Keratinocyte (primary cell): ENCODE results near the gene RETREG2. TPM values are rescaled to one million over a fixed set of nuclear protein-coding genes. Genes with fewer than 3 reads are reported as not detected.

ENCODE experiments used
- DNase-seq: peaks from one replicate; pipeline ENCODE4 v3.0.0-alpha.2; 2011; ENCODE audit warnings: low read depth, missing footprints, low spot score
- FAIRE-seq: peaks from 2 replicates; lab custom pipeline; 2011; peaks lifted over from hg19 to GRCh38; lab: Jason Lieb, UNC
- H2AFZ ChIP-seq: 2 replicates; pipeline ENCODE4 v1.6.0; 2012; ENCODE audit warnings: low read length, control low read depth, inconsistent platforms; ENCODE audit not compliant: control insufficient read depth
- H3K27ac ChIP-seq: 2 replicates; pipeline ENCODE4 v1.5.1; 2011; ENCODE audit warnings: low read length; ENCODE audit not compliant: control insufficient read depth, insufficient read depth
- H3K27me3 ChIP-seq: 3 replicates; pipeline ENCODE4 v1.6.0; 2011; ENCODE audit warnings: low read length; ENCODE audit not compliant: control insufficient read depth, insufficient read depth; ENCODE audit errors: extremely low read depth
- H3K36me3 ChIP-seq, 2 experiments: 2 replicates in 1 of 2; 3 replicates in 1 of 2; pipeline ENCODE4 v1.5.1; 2011; ENCODE audit warnings: low read length in 2 of 2, mild to moderate bottlenecking in 1 of 2; ENCODE audit not compliant: control insufficient read depth in 2 of 2, insufficient read depth in 2 of 2; ENCODE audit errors: extremely low read depth in 1 of 2
- H3K4me1 ChIP-seq: 3 replicates; pipeline ENCODE4 v1.5.1; 2011; ENCODE audit warnings: low read length; ENCODE audit not compliant: control insufficient read depth, insufficient read depth; ENCODE audit errors: extremely low read depth
- H3K4me2 ChIP-seq: 3 replicates; pipeline ENCODE4 v1.6.0; 2011; ENCODE audit warnings: low read depth, low read length; ENCODE audit not compliant: control insufficient read depth, insufficient read depth; ENCODE audit errors: extremely low read depth
- H3K4me3 ChIP-seq, 3 experiments: fragments of 200-600 bp in 1 of 3; sonication (generic) in 1 of 3; 2 replicates in 2 of 3; 3 replicates in 1 of 3; pipeline ENCODE4 v1.5.1; 2011 to 2016; ENCODE audit warnings: low read length in 3 of 3, mild to moderate bottlenecking in 3 of 3, control low read depth in 2 of 3, inconsistent platforms in 1 of 3, low read depth in 1 of 3, mixed read lengths in 1 of 3, mixed run types in 1 of 3, moderate library complexity in 1 of 3; ENCODE audit not compliant: control insufficient read depth in 2 of 3, insufficient read depth in 2 of 3; ENCODE audit errors: extremely low read depth in 1 of 3
- H3K79me2 ChIP-seq: 2 replicates; pipeline ENCODE4 v1.6.0; 2012; ENCODE audit warnings: low read length; ENCODE audit not compliant: control insufficient read depth, insufficient read depth
- H3K9ac ChIP-seq: 3 replicates; pipeline ENCODE4 v1.6.0; 2011; ENCODE audit warnings: low read length; ENCODE audit not compliant: control insufficient read depth, insufficient read depth; ENCODE audit errors: extremely low read depth
- H3K9me1 ChIP-seq: 3 replicates; pipeline ENCODE4 v1.6.0; 2011; ENCODE audit warnings: low read length; ENCODE audit not compliant: control insufficient read depth, insufficient read depth; ENCODE audit errors: extremely low read depth
- H3K9me3 ChIP-seq: 2 replicates; pipeline ENCODE4 v1.5.1; 2012; ENCODE audit warnings: low read depth, low read length; ENCODE audit not compliant: control insufficient read depth
- H4K20me1 ChIP-seq: 3 replicates; pipeline ENCODE4 v1.6.0; 2011; ENCODE audit warnings: low read length; ENCODE audit not compliant: control insufficient read depth, insufficient read depth; ENCODE audit errors: extremely low read depth
- EZH2 ChIP-seq: IDR thresholded peaks from one replicate; pipeline ENCODE4 v1.6.1; 2012; ENCODE audit warnings: inconsistent platforms, mild to moderate bottlenecking, low read length, moderate library complexity
- dilution Hi-C: fragments of 300-500 bp; cut with MboI; formaldehyde crosslinking; loops from one replicate; pipeline ENCODE4 v1.7.0; 2020; ENCODE audit warnings: low sequenced_read_pairs; ENCODE audit not compliant: extremely low pct_ligation_motif_present
- polyA plus RNA-seq, 5 experiments: library from polyadenylated mRNA; depleted of rRNA in 3 of 5; stranded (reverse) in 3 of 5; stranded (forward) in 1 of 5; unstranded in 1 of 5; fragments of >200 nt; gene quantifications; 1 replicate in 1 of 5; 2 replicates in 3 of 5; 3 replicates in 1 of 5; pipeline versions ENCODE4 v1.2.1 to v1.2.3, GENCODE V29; 2011 to 2012; ENCODE audit warnings: missing spikeins in 2 of 5, low read depth in 1 of 5, low replicate concordance in 1 of 5
- TF ChIP-seq, protein P1 (sequence below), 3 experiments: IDR thresholded peaks in 1 of 3; conservative IDR thresholded peaks in 1 of 3; optimal IDR thresholded peaks in 1 of 3; 2 replicates in 2 of 3; 3 replicates in 1 of 3; pipeline versions ENCODE3 to v1.5.1; 2011; ENCODE audit warnings: low read length in 3 of 3, mild to moderate bottlenecking in 3 of 3, moderate library complexity in 2 of 3, control low read depth in 1 of 3, inconsistent platforms in 1 of 3; ENCODE audit not compliant: insufficient read depth in 2 of 3; ENCODE audit errors: extremely low read depth in 1 of 3

RETREG2 gene
- polyA plus RNA-seq, 1 donor (not counting 4 experiments of a cell fraction or from before 2014, with no cell fraction given): 45.8 TPM

GRCh38 chr2:219184121-219184520, 6.0 kb downstream of the RETREG2 start:
- Histone ChIP-seq H3K27ac (no peak overlapping the region), H3K9me1 (peaks cover 2% of the 10 kb centered on the region), H3K9me3 (no peaks in the 10 kb centered on the region), H3K4me2 (no peak overlapping the region), H3K4me1 (peaks cover 3% of the 10 kb centered on the region), H2AFZ (no peak overlapping the region), H3K79me2 (peaks cover 5% of the 10 kb centered on the region), H3K27me3 (no peaks in the 10 kb centered on the region), H4K20me1 (no peaks in the 10 kb centered on the region), H3K36me3 (peaks cover 21 to 29% of the 10 kb centered on the region in 2 experiments), H3K9ac (no peak overlapping the region), H3K4me3 (no peak overlapping the region)
- no peak for TF ChIP-seq EZH2
- TF ChIP-seq, protein P1, sequence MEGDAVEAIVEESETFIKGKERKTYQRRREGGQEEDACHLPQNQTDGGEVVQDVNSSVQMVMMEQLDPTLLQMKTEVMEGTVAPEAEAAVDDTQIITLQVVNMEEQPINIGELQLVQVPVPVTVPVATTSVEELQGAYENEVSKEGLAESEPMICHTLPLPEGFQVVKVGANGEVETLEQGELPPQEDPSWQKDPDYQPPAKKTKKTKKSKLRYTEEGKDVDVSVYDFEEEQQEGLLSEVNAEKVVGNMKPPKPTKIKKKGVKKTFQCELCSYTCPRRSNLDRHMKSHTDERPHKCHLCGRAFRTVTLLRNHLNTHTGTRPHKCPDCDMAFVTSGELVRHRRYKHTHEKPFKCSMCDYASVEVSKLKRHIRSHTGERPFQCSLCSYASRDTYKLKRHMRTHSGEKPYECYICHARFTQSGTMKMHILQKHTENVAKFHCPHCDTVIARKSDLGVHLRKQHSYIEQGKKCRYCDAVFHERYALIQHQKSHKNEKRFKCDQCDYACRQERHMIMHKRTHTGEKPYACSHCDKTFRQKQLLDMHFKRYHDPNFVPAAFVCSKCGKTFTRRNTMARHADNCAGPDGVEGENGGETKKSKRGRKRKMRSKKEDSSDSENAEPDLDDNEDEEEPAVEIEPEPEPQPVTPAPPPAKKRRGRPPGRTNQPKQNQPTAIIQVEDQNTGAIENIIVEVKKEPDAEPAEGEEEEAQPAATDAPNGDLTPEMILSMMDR (optimal IDR thresholded peaks at IDR 0.05 in 1 of 3, IDR thresholded peaks at IDR 0.05 in 1 of 3, conservative IDR thresholded peaks at IDR 0.05 in 1 of 3; ENCODE audit: extremely low read depth in 1 of 3, insufficient read depth in 2 of 3, low read length in 3 of 3): no peak
- dilution Hi-C loops: no loop called here
- DNase-seq (no peak), FAIRE-seq (no peak)

GRCh38 chr2:219186754-219187456, 8.8 kb downstream of the RETREG2 start:
- DNase-seq: no peak
- Histone ChIP-seq H3K4me1 (no peaks in the 10 kb centered on the region), H4K20me1 (no peaks in the 10 kb centered on the region), H3K4me2 (no peak overlapping the region), H3K9ac (no peak overlapping the region), H3K9me1 (no peaks in the 10 kb centered on the region), H3K27ac (no peak overlapping the region), H3K79me2 (no peaks in the 10 kb centered on the region), H3K27me3 (no peaks in the 10 kb centered on the region), H3K9me3 (no peaks in the 10 kb centered on the region), H3K4me3 (no peak overlapping the region), H2AFZ (no peak overlapping the region), H3K36me3 (peaks cover 2 to 21% of the 10 kb centered on the region in 2 experiments)
- TF ChIP-seq, protein P1 (optimal IDR thresholded peaks at IDR 0.05 in 1 of 3, IDR thresholded peaks at IDR 0.05 in 1 of 3, conservative IDR thresholded peaks at IDR 0.05 in 1 of 3; ENCODE audit: extremely low read depth in 1 of 3, insufficient read depth in 2 of 3, low read length in 3 of 3): no peak
- TF ChIP-seq EZH2: no peak
- dilution Hi-C loops: no loop called here
- no peak for FAIRE-seq
